Naive thymus-derived CD8-positive, alpha-beta T cell (primary cell): ENCODE data around the gene RHOJ. TPM values are rescaled to one million over a fixed set of nuclear protein-coding genes. Genes with fewer than 3 reads are reported as not detected.
"Not testable (repeated sequence)": the region's sequence is repeated elsewhere in the genome, so short reads cannot be mapped to it uniquely, and the experiment has no call there.

Experiments
- ATAC-seq, 2 donors: fragments of 150-1000 bp; cut with Tn5 transposase in 1 of 2; sonication (Bioruptor Pico), chemical (Tn5 transposase) in 1 of 2; 1 replicate in 1 of 2; 2 replicates in 1 of 2; pipeline ENCODE4 v1.10.0; 2021; ENCODE audit warnings: mild to moderate bottlenecking in 2 of 2, moderate library complexity in 2 of 2
- POLR2A ChIA-PET: fragments of 350-600 bp; sonication (Branson Sonifier 250); formaldehyde crosslinking; loops from one replicate; lab custom pipeline; 2021; ENCODE audit warnings: antibody characterized with exemption; lab: Charles Lee
- DNase-seq, 10 donors: peaks; one replicate each; pipeline versions ENCODE4 v3.0.0 to v3.0.0-alpha.2; 2020 to 2022
- H3K27ac Mint-ChIP-seq, 10 donors: one replicate each; pipeline ENCODE4 v1.8.0; 2020 to 2022; ENCODE audit warnings: mild to moderate bottlenecking in 10 of 10, mixed read lengths in 10 of 10, moderate library complexity in 4 of 10, inconsistent platforms in 1 of 10
- H3K27me3 Mint-ChIP-seq, 5 donors: one replicate each; pipeline ENCODE4 v1.8.0; 2021 to 2022; ENCODE audit warnings: mixed read lengths in 5 of 5
- H3K36me3 Mint-ChIP-seq, 3 donors: one replicate each; pipeline ENCODE4 v1.8.0; 2020 to 2022; ENCODE audit warnings: mixed read lengths in 3 of 3, mild to moderate bottlenecking in 2 of 3, inconsistent platforms in 1 of 3
- H3K4me1 Mint-ChIP-seq, 4 donors: one replicate each; pipeline ENCODE4 v1.8.0; 2021 to 2022; ENCODE audit warnings: mixed read lengths in 4 of 4
- H3K4me3 Mint-ChIP-seq, 10 donors: one replicate each; pipeline ENCODE4 v1.8.0; 2020 to 2022; ENCODE audit warnings: mild to moderate bottlenecking in 10 of 10, mixed read lengths in 10 of 10, moderate library complexity in 6 of 10, inconsistent platforms in 1 of 10
- H3K9me3 Mint-ChIP-seq, 9 donors: one replicate each; pipeline ENCODE4 v1.8.0; 2020 to 2022; ENCODE audit warnings: mixed read lengths in 9 of 9, mild to moderate bottlenecking in 3 of 9, inconsistent platforms in 1 of 9, moderate library complexity in 1 of 9
- polyA plus RNA-seq, 3 donors: library from polyadenylated mRNA; unstranded; fragments of 300-500 nt; fragmentation: Illumina TruSeq; gene quantifications; one replicate each; pipeline ENCODE4 v1.2.3, GENCODE V29; 2021
- total RNA-seq, 8 experiments: library from RNA in 2 of 8; stranded (reverse) in 2 of 8; gene quantifications; one replicate each; pipeline ENCODE4 v1.2.3 and lab custom pipeline; 2021 to 2026

RHOJ gene
- total and polyA plus RNA-seq, 5 experiments from 2014 or later, result not detected

DNA sequence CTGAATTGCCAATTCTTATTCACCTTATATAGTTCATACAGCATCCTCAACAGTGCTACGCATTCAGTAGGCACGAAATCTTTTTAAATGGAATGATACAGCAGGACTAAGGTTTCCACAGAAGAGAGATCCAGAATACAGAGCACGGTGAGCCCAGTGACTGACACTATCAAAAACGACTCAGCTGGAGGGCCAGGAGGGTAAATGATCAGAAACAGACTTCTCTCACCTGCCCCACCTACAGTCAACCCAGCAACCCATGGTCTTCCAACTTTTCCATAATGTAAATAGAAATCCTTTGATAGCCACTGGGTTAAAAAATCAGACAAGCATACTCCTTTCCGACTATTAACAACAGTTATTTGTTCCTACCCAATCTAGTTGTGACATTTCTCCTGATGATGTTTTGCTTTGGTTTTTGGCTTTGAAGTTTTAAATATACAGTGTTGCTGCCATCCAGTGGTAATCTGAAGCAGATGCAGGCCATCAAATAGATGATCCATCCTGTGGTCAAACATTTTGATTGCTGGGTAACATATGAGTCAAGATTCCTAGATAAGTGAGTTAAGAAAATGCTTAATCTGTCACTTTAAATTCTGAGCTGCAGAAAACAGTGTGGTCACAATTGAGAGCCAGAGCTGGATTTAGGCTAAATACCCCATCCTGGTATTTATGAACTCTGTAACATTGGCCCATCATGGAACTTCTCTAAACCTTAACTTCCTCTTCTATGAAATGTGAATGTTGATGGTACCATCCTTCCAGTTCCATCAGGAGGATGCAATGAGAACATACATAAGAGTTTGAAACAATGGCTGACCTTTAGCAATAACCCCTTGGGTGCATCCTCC lies 72.5 kb downstream of the RHOJ start:
- Mint-ChIP-seq H3K4me1 (no peaks in the 10 kb centered on the region), H3K4me3 (no peak overlapping the region), H3K27ac (no peak overlapping the region), H3K27me3 (peaks cover 0 to 9% (median 7%) of the 10 kb centered on the region in 5 donors), H3K36me3 (no peaks in the 10 kb centered on the region), H3K9me3 (no peaks in the 10 kb centered on the region)
- DNase-seq, result peak in 2 of 10 donors; percentile 3 to 17
- POLR2A ChIA-PET, result no interaction called here
- ATAC-seq, result no peak

DNA sequence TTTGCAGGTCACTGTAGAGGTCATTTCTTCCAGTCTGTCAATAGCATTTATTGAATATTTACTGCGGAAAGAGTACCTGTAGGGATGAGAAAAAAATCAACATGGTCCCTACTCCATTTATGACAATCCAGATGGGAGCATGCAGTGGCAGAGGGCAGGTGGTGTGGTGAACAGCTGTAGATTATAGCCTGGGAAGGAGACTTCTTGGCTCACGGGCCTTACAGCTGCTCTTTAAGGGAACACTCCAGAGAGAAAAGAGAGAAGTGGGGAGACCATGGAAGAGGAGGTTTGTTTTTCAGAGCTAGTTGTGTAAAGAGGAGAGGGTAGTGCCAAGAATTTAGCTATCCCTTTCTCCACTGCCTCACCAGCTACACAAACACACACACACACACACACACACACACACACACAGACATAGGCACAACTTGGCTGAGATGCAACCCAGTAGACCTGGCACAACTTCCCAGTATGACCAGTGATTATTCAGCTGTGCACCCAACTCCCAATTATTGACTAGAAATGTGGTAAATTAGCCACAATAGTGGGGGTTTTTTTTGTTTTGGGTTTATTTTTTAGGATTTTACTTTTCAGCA lies 73.4 kb downstream of the RHOJ start:
- H3K4me3 Mint-ChIP-seq, result no peak overlapping the region
- H3K9me3 Mint-ChIP-seq, result no peaks in the 10 kb centered on the region
- no peak for ATAC-seq
- H3K27me3 Mint-ChIP-seq, result peaks cover 0 to 9% (median 3%) of the 10 kb centered on the region in 5 donors
- H3K4me1 Mint-ChIP-seq, result no peaks in the 10 kb centered on the region
- no peak for DNase-seq
- POLR2A ChIA-PET, result no interaction called here
- no peak overlapping the region for H3K27ac Mint-ChIP-seq
- H3K36me3 Mint-ChIP-seq, result no peaks in the 10 kb centered on the region

DNA sequence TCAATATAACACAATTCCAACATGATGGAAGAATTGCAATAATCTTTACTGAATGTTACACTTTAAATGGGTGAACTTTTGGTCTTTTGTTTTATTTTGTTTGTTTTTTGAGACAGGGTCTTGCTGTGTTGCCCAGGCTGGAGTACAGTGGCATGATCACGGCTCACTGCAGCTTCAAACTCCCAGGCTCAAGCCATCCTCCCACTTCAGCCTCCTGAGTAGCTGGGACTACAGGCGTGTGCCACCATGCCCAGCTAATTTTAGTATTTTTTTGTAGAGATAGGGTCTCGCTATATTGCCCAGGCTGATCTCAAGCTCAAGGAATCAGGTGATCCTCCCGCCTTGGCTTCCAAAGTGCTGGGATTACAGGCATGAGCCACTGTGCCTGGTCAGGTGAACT lies 75.7 kb downstream of the RHOJ start:
- POLR2A ChIA-PET, ATAC-seq: not testable (repeated sequence)

DNA sequence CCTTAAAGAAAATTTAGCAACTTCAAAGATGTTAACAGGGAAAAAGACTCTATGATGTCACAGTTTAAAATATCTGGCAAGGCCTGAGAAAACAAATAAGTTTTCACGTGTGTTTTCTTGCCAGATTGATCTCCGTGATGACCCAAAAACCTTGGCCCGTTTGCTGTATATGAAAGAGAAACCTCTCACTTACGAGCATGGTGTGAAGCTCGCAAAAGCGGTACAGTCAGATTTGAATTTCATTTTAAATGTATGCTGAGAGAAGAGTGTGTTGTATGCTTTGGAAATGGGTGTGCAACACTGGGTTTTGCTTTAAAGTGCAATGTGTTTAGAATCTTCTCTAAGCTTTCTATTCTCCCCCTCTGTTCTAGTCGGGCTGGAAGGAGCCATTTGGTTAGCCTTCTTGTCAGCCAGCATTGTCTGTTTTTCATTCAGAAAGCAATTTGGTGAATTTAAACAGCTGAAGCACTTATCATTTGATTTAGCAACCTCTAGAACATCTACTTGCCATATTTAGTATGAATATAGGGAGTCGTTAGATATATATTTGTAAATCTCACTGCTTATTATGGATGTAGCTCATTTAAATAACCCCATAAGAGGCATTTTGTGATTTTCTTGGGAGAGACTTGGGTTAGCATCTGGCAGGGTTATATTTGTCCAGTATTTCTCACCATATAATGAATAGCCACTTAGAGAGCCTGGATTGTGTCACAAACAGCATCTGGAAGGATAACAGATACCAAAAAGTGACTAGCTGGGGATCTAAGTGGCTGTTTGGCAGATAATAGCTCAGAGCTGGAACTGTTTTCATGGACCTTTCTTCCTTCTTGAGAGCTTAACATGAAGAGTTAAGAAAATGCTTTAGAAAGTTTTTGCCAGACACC lies 79.0 kb downstream of the RHOJ start:
- H3K27me3 Mint-ChIP-seq, result peaks cover 0 to 9% (median 3%) of the 10 kb centered on the region in 5 donors
- DNase-seq, result no peak
- H3K27ac Mint-ChIP-seq, result no peak overlapping the region
- no peaks in the 10 kb centered on the region for H3K9me3 Mint-ChIP-seq
- H3K4me1 Mint-ChIP-seq, result no peaks in the 10 kb centered on the region
- POLR2A ChIA-PET, result no interaction called here
- no peak for ATAC-seq
- H3K36me3 Mint-ChIP-seq, result no peaks in the 10 kb centered on the region
- no peak overlapping the region for H3K4me3 Mint-ChIP-seq

More for the DNA sequence above, 75.7 kb downstream of the RHOJ start:
- H3K9me3 Mint-ChIP-seq, H3K27me3 Mint-ChIP-seq, H3K27ac Mint-ChIP-seq, H3K36me3 Mint-ChIP-seq, H3K4me1 Mint-ChIP-seq, DNase-seq, H3K4me3 Mint-ChIP-seq: not testable (repeated sequence)

DNA sequence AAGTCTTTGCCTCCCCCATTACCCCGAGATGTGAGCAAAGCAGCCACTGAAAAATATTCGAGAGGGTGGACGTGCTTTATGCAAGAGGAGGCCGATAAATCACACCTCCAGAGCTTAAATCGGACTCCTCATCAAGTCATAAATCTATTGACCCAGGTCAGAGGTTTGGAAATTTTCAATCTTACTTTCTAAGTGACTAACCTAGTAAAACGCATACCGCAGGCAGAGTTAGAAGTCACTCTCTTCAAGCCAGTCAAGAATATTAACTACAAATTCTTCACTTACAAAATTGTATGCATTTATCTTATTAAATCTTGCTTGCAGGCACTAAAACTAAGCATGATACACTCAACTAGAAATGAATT lies 79.6 kb downstream of the RHOJ start:
- ATAC-seq, result no peak
- no peaks in the 10 kb centered on the region for H3K36me3 Mint-ChIP-seq
- no peaks in the 10 kb centered on the region for H3K4me1 Mint-ChIP-seq
- no peaks in the 10 kb centered on the region for H3K9me3 Mint-ChIP-seq
- H3K27me3 Mint-ChIP-seq, result peaks cover 0 to 9% (median 3%) of the 10 kb centered on the region in 5 donors
- DNase-seq, result no peak
- POLR2A ChIA-PET, result no interaction called here
- no peak overlapping the region for H3K4me3 Mint-ChIP-seq
- no peak overlapping the region for H3K27ac Mint-ChIP-seq

DNA sequence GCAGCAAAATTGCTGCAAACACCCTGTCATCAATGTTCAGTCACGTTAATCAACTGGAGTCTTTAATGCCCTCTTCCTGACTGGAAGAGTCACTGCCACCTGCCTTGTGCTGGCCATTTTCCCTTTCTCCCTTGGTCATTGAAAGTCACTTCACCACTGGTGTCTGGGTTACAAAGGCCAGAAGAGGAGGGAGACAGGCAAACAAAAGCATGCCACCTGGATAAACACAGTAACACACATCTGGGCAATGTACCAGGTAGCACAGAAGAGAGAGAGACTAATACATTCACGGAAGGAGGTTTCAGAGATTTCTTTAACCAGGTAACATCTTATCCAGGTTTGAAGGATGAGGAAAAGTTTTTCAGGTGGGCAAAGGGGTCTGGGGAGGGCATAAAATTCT lies 81.8 kb downstream of the RHOJ start:
- H3K4me3 Mint-ChIP-seq, result no peak overlapping the region
- DNase-seq, result no peak
- POLR2A ChIA-PET, result no interaction called here

DNA sequence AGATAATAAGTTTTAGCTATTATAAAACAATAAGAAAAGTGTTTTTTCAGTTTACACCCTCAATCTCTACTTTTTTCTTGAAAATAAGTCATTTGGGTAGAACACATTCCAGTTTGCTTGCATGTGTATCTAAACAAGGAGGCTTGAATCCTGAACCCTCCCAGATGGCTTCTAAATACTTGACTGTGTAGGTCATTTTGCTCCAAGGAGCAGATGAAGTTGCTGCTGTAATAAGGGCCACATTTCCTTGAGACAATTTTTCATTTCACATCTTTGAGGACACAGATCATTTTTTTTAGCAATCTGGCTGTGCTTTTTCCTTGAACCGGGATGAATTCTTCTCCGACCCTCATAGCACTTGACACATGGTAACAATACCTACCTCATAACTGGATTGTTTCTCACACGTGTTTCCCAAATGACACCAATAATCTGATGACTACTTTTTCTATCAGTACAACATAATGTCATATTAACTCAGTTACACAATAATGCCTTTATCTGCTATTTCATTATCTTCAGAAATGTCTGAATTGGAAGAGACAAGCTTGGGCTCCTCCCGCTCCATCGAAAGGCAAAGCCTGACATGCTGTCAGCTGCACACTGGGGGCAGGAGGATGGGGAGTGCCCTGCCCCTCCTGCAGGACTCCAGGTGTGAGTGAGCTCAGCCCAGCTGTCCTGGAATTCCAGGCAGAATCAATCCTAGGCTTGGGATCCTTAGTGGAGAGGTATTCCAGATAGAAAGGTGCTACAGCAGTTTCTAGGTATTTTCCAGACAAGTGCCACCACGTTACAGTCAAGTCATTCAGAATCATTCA lies 83.6 kb downstream of the RHOJ start:
- POLR2A ChIA-PET, result no interaction called here
- Mint-ChIP-seq H3K9me3 (no peaks in the 10 kb centered on the region), H3K36me3 (no peaks in the 10 kb centered on the region), H3K27me3 (peaks cover 6 to 24% (median 10%) of the 10 kb centered on the region in 5 donors), H3K27ac (no peak overlapping the region), H3K4me1 (no peaks in the 10 kb centered on the region), H3K4me3 (no peak overlapping the region)
- no peak for DNase-seq
- ATAC-seq, result no peak

More for the DNA sequence above, 81.8 kb downstream of the RHOJ start:
- ATAC-seq, result no peak
- H3K27ac Mint-ChIP-seq, result no peak overlapping the region
- H3K4me1 Mint-ChIP-seq, result no peaks in the 10 kb centered on the region
- no peaks in the 10 kb centered on the region for H3K36me3 Mint-ChIP-seq
- peaks cover 2 to 9% (median 4%) of the 10 kb centered on the region in 5 donors for H3K27me3 Mint-ChIP-seq
- H3K9me3 Mint-ChIP-seq, result no peaks in the 10 kb centered on the region

DNA sequence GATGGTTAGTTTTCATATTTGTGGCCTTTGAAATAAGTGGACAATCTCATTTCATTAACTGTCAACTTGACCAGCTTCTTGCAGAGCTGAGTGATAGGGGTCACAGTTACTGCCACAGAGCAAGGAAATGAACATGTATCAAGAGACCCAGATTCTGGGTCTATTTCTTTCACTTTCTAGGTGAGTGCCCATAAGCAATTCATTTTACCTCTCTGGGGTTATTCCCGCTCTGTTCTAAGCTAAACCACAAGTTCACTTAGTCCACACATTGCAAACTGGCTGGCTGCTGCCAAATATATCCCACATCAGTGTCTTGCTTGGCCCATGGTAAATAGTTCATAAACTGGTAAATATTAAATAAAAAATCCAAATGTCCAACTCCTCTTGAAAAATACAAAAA lies 84.6 kb downstream of the RHOJ start:
- Mint-ChIP-seq H3K4me1 (no peaks in the 10 kb centered on the region), H3K27ac (no peak overlapping the region), H3K4me3 (no peak overlapping the region), H3K36me3 (no peaks in the 10 kb centered on the region), H3K27me3 (peaks cover 6 to 24% (median 12%) of the 10 kb centered on the region in 5 donors), H3K9me3 (no peaks in the 10 kb centered on the region)
- POLR2A ChIA-PET, result no interaction called here
- DNase-seq (no peak), ATAC-seq (no peak)

DNA sequence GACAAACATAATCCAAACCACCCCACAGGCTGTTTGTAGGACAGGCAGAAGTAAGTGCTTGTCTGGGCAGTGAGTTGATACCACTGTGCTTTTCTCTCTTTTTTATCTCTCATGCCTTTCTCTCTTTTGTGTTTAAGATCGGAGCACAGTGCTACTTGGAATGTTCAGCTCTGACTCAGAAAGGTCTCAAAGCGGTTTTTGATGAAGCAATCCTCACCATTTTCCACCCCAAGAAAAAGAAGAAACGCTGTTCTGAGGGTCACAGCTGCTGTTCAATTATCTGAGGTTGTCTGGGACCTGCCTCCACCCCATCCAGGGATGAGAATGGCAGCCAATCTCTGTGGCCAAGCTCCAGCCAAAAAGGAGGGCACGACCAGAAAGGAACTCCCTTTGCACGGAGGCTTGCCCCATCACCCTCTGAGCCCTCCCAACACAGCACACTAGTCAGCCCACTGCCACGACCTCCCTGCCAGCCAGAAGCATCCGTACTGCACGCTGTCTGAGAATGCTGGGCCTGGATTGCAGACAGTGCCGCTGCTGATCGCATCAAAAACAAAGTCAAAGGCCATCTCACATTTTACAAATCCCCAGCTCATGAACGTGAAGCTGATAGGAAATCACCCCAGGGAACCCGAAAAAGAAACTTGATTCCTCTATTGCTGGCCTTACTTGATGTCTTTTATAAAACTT lies 86.6 kb downstream of the RHOJ start:
- no peak overlapping the region for H3K4me3 Mint-ChIP-seq
- no peaks in the 10 kb centered on the region for H3K9me3 Mint-ChIP-seq
- H3K27ac Mint-ChIP-seq, result no peak overlapping the region
- H3K36me3 Mint-ChIP-seq, result no peaks in the 10 kb centered on the region
- POLR2A ChIA-PET, result no interaction called here
- ATAC-seq, result no peak
- H3K27me3 Mint-ChIP-seq, result peaks cover 6 to 34% (median 13%) of the 10 kb centered on the region in 5 donors
- no peak for DNase-seq
- no peaks in the 10 kb centered on the region for H3K4me1 Mint-ChIP-seq

DNA sequence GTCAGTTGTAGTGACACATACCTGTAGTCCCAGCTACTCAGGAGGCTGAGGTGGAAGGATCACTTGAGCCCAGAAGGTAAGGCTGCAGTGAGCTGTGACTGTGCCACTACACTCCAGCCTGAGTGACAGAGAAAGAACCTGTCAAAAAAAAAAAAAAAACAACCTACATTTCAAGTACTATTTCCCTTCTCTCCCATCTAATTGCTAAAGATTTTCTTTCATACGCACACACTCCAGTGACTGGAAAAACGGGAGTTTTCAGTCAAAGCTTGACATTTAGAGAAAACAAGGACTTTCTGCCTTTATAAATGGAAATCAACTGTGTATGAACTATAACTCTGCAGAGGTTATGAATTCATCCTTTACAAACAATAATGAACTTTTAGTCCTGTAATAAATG lies 88.6 kb downstream of the RHOJ start:
- POLR2A ChIA-PET, result no interaction called here
- no peaks in the 10 kb centered on the region for H3K4me1 Mint-ChIP-seq
- H3K9me3 Mint-ChIP-seq, result no peaks in the 10 kb centered on the region
- DNase-seq, result no peak
- H3K27ac Mint-ChIP-seq, result no peak overlapping the region
- peaks cover 6 to 34% (median 15%) of the 10 kb centered on the region in 5 donors for H3K27me3 Mint-ChIP-seq
- no peaks in the 10 kb centered on the region for H3K36me3 Mint-ChIP-seq
- no peak overlapping the region for H3K4me3 Mint-ChIP-seq
- no peak for ATAC-seq

DNA sequence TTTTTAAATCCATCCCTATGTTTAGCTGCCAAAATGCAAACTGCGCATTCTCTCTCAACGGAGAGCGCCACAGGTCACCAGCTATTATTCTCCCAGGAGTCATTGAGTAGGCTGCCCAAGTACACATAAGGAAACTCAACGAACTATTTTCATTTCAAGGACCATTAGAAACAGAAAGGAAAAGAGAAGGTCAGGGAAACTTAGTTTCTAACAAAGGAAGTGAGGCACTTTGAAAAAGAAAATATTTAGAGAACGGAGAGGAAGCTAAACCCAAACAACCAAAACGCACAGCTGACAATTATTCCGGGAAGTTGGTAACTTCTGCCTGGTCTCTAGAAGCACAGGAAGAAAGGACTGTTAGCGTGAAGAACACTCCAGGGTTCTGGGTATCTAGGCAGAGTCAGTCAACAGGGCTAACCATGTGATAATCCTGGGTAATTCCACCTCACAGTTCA lies 91.0 kb downstream of the RHOJ start:
- DNase-seq (no peak), ATAC-seq (no peak)
- peaks cover 8 to 34% (median 22%) of the 10 kb centered on the region in 5 donors for H3K27me3 Mint-ChIP-seq
- H3K9me3 Mint-ChIP-seq, result no peaks in the 10 kb centered on the region
- no peak overlapping the region for H3K27ac Mint-ChIP-seq
- H3K4me1 Mint-ChIP-seq, result peaks cover 0 to 5% (median 1%) of the 10 kb centered on the region in 4 donors
- no peaks in the 10 kb centered on the region for H3K36me3 Mint-ChIP-seq
- POLR2A ChIA-PET, result no interaction called here
- peak overlapping the region in 1 of 10 donors; percentile 35 for H3K4me3 Mint-ChIP-seq
